ENCODE results near the gene EPOP.

EPOP gene

GRCh38 chr17:38674749-38675615 is at the start of gene EPOP:
Gene EPOP, minus strand, starts transcription at chr17:38674957. Its CDS starts 462 bp downstream, at chr17:38674495.
- Mint-ChIP-seq H3K4me1 (peaks cover 15% of the 10 kb centered on the region), H3K27me3 (peaks cover 45% of the 10 kb centered on the region), H3K4me3 (peak within 1 kb of the TSS; percentile 57), H3K27ac (ENCODE audit: low read depth) (peak within 1 kb of the TSS; percentile 51), H3K9me3 (no peaks in the 10 kb centered on the region), H3K36me3 (ENCODE audit: insufficient read depth) (peaks cover 6% of the 10 kb centered on the region)
- DNase-seq (ENCODE audit: low spot score in 2 of 2) (peak; percentile 49 to 52), ATAC-seq (replicated peaks; ENCODE audit: extremely low read depth, poor library complexity, severe bottlenecking) (peak; percentile 81)

- DNase-seq (ENCODE audit: low spot score in 2 of 2) (no peak), ATAC-seq (replicated peaks; ENCODE audit: extremely low read depth, poor library complexity, severe bottlenecking) (no peak)
- peaks cover 33% of the 10 kb centered on the region for H3K4me1 Mint-ChIP-seq
- peaks cover 40% of the 10 kb centered on the region for H3K36me3 Mint-ChIP-seq (ENCODE audit: insufficient read depth)
- H3K27me3 Mint-ChIP-seq = no peaks in the 10 kb centered on the region
- no peaks in the 10 kb centered on the region for H3K9me3 Mint-ChIP-seq
- no peak overlapping the region for H3K27ac Mint-ChIP-seq (ENCODE audit: low read depth)
- no peak overlapping the region for H3K4me3 Mint-ChIP-seq
These were observed 47.0 kb upstream of the EPOP start for GRCh38 chr17:38721802-38722201.

GRCh38 chr17:38720941-38721340 is 46.2 kb upstream of the EPOP start:
- H3K27ac Mint-ChIP-seq (ENCODE audit: low read depth) = no peak overlapping the region
- no peaks in the 10 kb centered on the region for H3K9me3 Mint-ChIP-seq
- ATAC-seq (replicated peaks; ENCODE audit: extremely low read depth, poor library complexity, severe bottlenecking) = no peak
- no peak overlapping the region for H3K4me3 Mint-ChIP-seq
- H3K4me1 Mint-ChIP-seq = peaks cover 31% of the 10 kb centered on the region
- H3K27me3 Mint-ChIP-seq = no peaks in the 10 kb centered on the region
- peaks cover 43% of the 10 kb centered on the region for H3K36me3 Mint-ChIP-seq (ENCODE audit: insufficient read depth)
- no peak for DNase-seq (ENCODE audit: low spot score in 2 of 2)

- no peak for DNase-seq (ENCODE audit: low spot score in 2 of 2)
- ATAC-seq (replicated peaks; ENCODE audit: extremely low read depth, poor library complexity, severe bottlenecking) = no peak
- Mint-ChIP-seq H3K27ac (ENCODE audit: low read depth) (no peak overlapping the region), H3K4me3 (no peak overlapping the region), H3K9me3 (no peaks in the 10 kb centered on the region), H3K4me1 (peaks cover 24% of the 10 kb centered on the region), H3K27me3 (no peaks in the 10 kb centered on the region), H3K36me3 (ENCODE audit: insufficient read depth) (peaks cover 42% of the 10 kb centered on the region)
These were observed 45.3 kb upstream of the EPOP start for GRCh38 chr17:38719943-38720641.

GRCh38 chr17:38719289-38719942 is 44.7 kb upstream of the EPOP start:
- ATAC-seq (replicated peaks; ENCODE audit: extremely low read depth, poor library complexity, severe bottlenecking) (no peak), DNase-seq (ENCODE audit: low spot score in 2 of 2) (no peak)
- no peaks in the 10 kb centered on the region for H3K9me3 Mint-ChIP-seq
- no peak overlapping the region for H3K4me3 Mint-ChIP-seq
- no peaks in the 10 kb centered on the region for H3K27me3 Mint-ChIP-seq
- H3K27ac Mint-ChIP-seq (ENCODE audit: low read depth) = no peak overlapping the region
- H3K36me3 Mint-ChIP-seq (ENCODE audit: insufficient read depth) = peaks cover 42% of the 10 kb centered on the region
- peaks cover 23% of the 10 kb centered on the region for H3K4me1 Mint-ChIP-seq

GRCh38 chr17:38717139-38717745 is 42.5 kb upstream of the EPOP start:
- DNase-seq (ENCODE audit: low spot score in 2 of 2) (no peak), ATAC-seq (replicated peaks; ENCODE audit: extremely low read depth, poor library complexity, severe bottlenecking) (no peak)
- H3K27me3 Mint-ChIP-seq = no peaks in the 10 kb centered on the region
- H3K4me1 Mint-ChIP-seq = peaks cover 18% of the 10 kb centered on the region
- no peaks in the 10 kb centered on the region for H3K9me3 Mint-ChIP-seq
- no peak overlapping the region for H3K27ac Mint-ChIP-seq (ENCODE audit: low read depth)
- no peak overlapping the region for H3K4me3 Mint-ChIP-seq
- H3K36me3 Mint-ChIP-seq (ENCODE audit: insufficient read depth) = peaks cover 45% of the 10 kb centered on the region

GRCh38 chr17:38716368-38717005 is 41.7 kb upstream of the EPOP start:
- Mint-ChIP-seq H3K27ac (ENCODE audit: low read depth) (no peak overlapping the region), H3K9me3 (no peaks in the 10 kb centered on the region), H3K4me3 (no peak overlapping the region), H3K27me3 (no peaks in the 10 kb centered on the region), H3K36me3 (ENCODE audit: insufficient read depth) (peaks cover 50% of the 10 kb centered on the region), H3K4me1 (peaks cover 22% of the 10 kb centered on the region)
- DNase-seq (ENCODE audit: low spot score in 2 of 2) (no peak), ATAC-seq (replicated peaks; ENCODE audit: extremely low read depth, poor library complexity, severe bottlenecking) (no peak)

- DNase-seq (ENCODE audit: low spot score in 2 of 2) (no peak), ATAC-seq (replicated peaks; ENCODE audit: extremely low read depth, poor library complexity, severe bottlenecking) (no peak)
- Mint-ChIP-seq H3K4me1 (peaks cover 26% of the 10 kb centered on the region), H3K9me3 (no peaks in the 10 kb centered on the region), H3K36me3 (ENCODE audit: insufficient read depth) (peaks cover 50% of the 10 kb centered on the region), H3K4me3 (no peak overlapping the region), H3K27ac (ENCODE audit: low read depth) (peak overlapping the region; percentile 64), H3K27me3 (no peaks in the 10 kb centered on the region)
These were observed 40.6 kb upstream of the EPOP start for GRCh38 chr17:38715216-38715943.

GRCh38 chr17:38713456-38714075 is 38.8 kb upstream of the EPOP start:
- Mint-ChIP-seq H3K4me1 (peaks cover 42% of the 10 kb centered on the region), H3K4me3 (no peak overlapping the region), H3K27ac (ENCODE audit: low read depth) (no peak overlapping the region), H3K9me3 (no peaks in the 10 kb centered on the region), H3K36me3 (ENCODE audit: insufficient read depth) (peaks cover 61% of the 10 kb centered on the region), H3K27me3 (no peaks in the 10 kb centered on the region)
- DNase-seq (ENCODE audit: low spot score in 2 of 2) = no peak
- ATAC-seq (replicated peaks; ENCODE audit: extremely low read depth, poor library complexity, severe bottlenecking) = no peak

GRCh38 chr17:38712593-38712992 is 37.8 kb upstream of the EPOP start:
- Mint-ChIP-seq H3K4me3 (no peak overlapping the region), H3K27ac (ENCODE audit: low read depth) (no peak overlapping the region), H3K9me3 (no peaks in the 10 kb centered on the region), H3K27me3 (no peaks in the 10 kb centered on the region), H3K36me3 (ENCODE audit: insufficient read depth) (peaks cover 54% of the 10 kb centered on the region), H3K4me1 (peaks cover 47% of the 10 kb centered on the region)
- ATAC-seq (replicated peaks; ENCODE audit: extremely low read depth, poor library complexity, severe bottlenecking) (no peak), DNase-seq (ENCODE audit: low spot score in 2 of 2) (no peak)

- DNase-seq (ENCODE audit: low spot score in 2 of 2) = no peak
- Mint-ChIP-seq H3K27me3 (no peaks in the 10 kb centered on the region), H3K4me1 (peaks cover 51% of the 10 kb centered on the region), H3K36me3 (ENCODE audit: insufficient read depth) (peaks cover 49% of the 10 kb centered on the region), H3K4me3 (no peak overlapping the region), H3K9me3 (no peaks in the 10 kb centered on the region), H3K27ac (ENCODE audit: low read depth) (no peak overlapping the region)
- no peak for ATAC-seq (replicated peaks; ENCODE audit: extremely low read depth, poor library complexity, severe bottlenecking)
These were observed 37.2 kb upstream of the EPOP start for GRCh38 chr17:38711792-38712571.
